HG03469 (cell line): ENCODE results near the gene LPO.

Experiments
- ATAC-seq: cut with Tn5 transposase; IDR thresholded peaks from one replicate; pipeline ENCODE4 v1.9.1; 2021; ENCODE audit warnings: mild to moderate bottlenecking, moderate library complexity, moderate number of reproducible peaks; ENCODE audit not compliant: unreplicated experiment

The LPO gene

DNA sequence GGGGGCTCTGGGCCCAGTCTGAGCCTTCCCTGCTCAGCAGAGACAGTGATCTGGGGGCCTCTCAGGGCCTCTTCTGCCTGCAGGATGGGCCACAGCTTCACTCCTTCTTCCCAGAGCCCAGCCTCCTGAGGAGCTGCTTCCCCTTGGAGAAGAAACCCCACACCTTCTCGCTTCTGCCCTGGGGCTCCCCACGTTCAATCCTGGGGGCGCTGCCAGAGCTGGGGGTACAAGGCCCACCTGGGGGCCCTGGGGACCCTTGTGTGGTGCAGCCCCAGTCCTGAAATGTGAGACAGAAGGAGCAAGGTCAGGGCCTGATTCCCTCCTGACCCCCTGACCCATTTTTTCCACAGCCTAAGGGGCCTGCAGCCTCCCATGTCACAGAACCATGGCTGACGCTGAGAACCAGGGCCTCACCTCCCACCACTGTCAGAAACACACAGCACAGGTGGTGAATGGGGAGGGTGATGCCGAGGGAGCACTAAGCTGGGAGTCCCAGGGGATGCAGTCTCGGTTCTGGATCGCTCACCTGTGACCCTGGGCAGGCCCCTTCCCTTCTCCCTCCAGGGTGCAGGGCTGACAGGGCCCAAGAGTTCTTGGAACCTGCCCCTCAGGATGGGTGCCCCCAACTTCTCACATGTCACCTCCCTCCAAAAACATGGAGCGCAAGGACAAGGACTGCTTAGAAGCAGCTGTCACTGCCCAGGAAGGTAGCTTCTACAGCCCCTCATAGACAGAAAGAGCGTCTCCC is 64.0 kb downstream of the LPO start:
- ATAC-seq: no peak

DNA sequence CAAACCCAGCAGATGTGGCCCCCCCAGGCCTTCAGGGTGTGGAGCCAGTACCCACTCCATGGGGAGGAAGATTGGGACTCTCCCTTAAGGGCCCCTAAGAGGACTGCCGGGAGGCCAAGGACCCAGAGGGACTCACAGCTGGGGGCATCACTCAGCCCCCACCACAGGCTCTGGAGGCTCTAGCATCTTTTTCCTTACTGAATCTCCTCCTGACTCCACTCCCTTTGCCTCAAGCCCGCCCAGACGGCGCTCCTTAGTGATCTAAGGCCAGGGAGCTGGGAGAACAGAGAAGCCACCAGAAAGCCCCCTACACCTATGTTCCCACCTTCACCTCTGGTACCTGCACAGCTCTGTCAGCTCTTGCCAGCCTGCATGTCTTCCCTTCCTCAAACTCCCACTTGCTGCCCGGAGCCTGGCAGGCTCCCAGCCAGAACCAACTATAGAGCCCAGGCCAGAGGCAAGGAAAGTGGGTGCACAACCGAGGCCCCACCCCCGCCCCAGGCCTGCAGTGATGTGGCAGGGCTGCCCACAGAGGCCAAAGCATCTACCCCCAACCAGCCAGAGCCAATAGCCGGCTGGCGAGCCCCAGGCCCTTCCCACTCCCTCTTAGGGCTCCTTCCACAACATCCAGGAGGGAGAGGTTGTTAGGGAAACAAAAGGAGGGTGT is 64.7 kb downstream of the LPO start:
- no peak for ATAC-seq

DNA sequence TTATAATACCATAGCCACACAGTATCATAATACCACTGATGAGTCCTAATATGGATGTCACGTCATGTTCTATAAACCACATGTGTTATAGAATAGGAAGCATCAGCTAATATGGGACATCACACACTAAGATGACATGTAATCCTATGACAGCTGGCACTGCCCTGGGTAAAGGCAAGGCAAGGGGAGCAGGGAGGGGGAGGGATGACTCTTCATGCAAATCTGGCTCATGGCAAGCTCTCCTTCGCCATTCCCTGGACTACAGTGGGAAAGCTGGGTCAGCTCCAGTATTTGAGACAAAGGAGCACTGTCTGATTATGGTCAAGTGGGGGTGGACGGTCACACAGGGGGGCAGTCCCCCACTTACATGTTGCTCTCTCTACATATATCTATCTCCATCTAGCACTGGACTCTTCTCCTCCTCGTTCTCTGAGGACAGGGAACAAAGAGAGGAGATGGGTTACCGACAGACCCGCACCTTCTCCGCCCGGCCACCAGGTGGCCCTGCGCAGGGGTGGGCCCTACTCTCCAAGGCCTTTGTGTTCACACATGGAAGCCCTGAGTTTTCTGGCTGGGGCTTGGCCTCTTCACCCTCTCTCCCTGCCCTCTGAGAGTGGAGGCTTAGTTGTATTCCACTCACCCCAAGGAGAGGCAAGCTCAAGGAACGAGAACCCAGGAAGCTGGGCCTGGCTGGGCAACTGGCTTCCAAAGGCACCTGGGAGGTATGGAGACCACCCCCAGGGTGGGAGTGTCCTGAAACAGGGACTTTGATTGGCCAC is 65.8 kb downstream of the LPO start:
- no peak for ATAC-seq

DNA sequence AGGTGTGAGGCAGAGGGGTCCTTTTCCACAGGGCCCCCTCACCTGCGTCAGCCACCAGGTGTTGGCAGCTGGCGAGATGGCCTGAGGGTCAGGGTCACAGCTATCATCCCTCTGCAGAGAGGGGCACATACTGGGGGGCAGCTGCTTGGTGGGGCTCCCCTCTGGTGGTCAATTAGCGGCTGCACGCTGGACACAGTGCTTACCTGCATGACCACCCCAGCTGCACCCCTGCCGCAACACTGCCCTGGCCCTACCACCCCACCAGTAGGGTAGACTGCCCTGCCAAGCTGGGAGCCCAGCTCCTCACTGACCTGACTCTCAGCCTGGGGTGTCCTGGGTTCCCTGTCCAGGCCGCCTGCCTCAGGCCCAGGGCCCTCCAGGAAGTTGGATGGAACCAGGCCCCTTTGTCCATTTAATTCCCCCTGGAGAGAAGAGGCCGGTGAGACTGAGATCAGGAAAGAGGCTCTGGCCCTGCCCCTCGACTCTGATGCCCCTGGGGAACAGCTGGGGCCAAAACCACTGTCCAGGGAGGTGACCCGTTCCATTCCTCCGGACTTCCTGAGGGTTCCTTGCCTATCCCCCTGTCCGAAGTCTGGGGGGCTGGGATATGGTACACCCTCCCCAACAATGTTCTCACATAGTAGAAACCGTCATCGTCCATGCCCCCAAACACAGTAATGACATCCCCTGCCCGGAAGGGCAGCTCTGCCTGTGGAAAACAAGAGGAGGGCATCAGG is 66.5 kb downstream of the LPO start:
- ATAC-seq: no peak

DNA sequence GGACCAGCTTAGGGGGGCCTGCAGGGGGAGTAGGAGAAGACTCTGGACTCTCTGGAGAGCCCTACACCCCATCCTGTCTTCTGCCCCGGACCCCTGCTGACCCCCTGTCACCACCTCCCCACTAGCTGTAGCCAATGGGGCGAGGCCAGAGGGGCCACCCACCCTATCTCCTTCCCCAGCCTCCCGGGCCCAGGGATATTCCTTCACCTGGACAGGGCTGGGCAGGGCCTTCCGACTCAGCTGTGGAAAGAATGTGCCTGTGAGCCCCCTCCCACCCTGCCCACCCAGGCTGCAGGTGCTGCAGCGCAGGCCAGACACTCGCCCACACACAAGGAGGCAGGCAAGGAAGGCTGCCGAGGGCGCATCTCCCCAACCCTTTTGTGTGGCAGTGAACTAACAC is 67.2 kb downstream of the LPO start:
- ATAC-seq: no peak

DNA sequence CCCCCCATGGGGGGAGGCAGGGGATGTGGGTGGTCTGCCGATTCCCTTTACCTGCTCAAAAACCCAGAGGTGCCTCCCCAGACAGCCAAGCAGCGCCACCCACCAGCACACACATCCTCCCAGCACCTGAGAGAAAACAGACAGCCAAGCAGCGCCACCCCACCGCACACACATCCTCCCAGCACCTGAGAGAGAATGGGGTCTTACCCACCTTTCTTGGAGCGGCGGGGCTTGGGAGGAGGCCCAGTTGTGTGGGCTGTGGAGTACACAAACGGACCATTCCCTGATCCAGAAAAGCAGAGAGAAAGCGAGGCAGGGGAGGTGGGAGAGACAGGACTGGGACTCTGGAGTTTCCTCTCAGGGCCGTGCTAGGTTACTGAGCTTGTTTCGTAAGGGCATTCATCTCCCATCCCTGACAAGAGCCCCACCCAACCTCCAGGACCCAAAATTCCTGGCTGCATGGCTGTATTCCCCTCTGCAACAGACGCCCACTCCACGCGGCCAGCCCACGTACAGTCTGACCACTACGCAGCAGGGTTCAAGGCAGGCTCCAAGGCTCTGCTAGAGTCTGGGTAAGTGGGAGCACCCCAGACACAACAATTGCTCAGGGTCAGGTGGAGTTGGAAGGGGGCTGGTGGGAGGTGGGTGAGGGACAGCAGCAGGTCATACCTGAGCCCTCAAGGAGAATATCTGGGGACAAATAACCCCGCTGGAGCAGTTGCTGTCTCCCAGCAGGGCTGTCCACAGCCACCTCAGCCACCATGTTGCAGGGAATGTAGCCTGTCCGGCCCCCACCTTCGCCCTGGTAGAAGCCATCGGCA is 68.0 kb downstream of the LPO start:
- ATAC-seq: no peak

DNA sequence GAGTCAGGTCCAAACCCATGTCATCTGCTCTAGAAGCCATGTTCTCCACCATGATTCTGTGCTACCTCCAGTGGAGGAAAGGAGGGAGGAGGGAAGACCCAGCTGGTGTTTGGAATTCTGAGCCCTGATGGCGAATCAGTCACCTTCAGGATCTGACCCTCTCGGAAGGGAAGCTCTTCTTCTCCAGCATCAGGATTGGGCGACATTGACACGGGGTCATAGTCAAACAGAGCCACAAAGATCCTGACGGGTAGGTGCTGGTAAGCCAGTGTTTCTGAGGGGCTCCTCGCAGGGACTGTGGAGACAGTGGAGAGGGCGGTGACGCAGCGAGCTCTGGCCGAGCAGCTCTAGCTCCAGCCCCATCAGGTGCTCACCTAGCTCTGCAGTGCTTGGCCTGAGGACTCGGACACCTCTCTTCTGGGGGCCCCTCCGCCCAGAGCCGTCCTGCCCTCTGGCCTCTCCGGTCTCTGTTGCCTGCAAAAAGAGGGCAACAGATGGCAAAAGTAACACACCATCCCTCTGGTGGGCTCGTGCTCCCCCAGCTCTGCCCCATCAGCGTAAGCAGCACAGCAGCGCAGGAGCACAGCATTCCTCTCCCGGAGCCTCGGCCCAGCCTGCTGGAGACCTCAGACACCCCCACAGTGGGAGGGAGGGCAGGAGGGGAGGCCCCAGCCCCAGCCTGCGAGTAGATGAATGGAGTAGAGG is 69.2 kb downstream of the LPO start:
- no peak for ATAC-seq

DNA sequence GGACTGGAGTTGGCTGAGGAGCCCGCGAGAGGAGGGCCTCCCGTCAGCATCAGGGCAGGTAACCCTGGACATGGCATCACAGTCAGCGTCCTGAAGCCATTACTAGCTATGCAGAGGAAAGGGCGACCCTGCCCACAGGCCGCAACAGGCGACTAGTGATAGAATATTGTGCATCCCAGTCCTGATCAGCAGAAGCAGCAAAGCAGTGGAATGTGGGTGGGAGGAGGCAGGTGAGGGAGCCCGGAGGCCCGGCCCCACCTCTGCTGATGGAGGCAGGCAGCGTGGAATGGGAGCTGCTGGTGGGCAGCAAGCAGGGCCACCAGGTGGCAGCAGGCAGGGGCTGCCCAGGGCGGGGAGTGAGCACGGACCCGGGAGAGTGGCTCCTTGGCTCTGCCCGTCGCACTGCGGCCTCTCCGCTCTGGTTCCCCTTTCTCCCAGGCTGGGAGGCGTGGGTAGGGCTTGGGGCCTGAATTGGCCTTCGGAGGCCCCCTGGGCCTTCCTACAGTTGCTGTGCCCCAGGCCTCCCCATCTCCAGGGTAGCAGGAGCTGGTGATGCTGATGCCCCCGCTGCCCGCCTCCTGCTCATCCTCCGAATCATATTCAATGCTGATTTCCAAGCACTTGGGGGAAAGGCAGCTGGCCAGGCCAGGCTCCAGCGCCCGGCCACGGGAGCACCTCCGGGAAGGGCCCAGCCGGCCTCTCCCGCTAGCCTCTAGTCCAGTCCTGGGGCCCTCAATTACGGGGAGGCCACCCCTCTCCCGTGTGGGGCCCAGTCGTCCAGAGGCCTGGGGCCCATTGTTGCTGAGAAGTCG is 70.0 kb downstream of the LPO start:
- ATAC-seq: no peak

DNA sequence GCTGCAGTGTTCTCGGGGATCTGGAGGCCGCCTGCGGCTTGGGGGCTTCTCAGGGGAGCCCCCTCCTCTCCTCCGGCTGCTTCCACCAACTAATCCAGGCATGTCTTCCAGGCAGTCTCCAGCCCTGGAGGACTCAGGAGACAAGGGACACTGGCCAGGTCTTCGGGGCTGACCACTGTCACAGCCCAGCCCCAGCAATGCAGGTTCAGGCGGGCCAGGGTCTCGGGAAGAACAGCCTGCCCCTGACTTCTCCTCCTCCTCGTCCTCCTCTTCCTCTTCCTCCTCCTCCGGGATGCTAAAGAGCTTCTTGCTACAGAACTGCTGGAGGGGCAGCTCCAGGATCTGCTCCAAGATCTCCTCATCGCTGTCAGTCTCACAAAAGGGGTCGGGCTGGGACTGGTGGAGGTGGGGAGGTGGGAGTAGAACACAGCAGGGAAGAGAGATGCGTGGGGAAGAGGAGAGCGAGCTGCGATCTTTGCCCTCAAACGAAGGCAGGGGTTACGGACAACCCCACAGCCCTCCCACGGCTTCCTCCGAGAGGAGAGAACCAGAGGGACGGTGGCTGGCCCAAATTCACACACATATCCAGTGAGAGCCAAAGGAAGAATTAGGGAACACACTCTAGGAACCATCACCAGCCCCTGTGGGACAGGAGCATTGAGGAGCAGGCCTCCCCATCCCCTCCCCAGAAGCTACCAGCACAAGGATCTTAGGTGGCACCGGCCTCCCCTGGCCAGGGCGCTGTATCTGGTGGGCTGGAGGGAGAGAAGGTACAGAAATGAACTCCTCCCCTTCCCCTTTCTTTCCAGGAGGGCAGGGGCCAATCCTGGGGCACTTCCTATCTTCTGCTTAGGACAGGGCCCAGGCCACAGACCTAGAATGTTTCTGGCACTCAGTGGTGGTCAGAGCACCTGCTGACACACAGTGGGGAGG is 70.9 kb downstream of the LPO start:
- ATAC-seq: no peak

DNA sequence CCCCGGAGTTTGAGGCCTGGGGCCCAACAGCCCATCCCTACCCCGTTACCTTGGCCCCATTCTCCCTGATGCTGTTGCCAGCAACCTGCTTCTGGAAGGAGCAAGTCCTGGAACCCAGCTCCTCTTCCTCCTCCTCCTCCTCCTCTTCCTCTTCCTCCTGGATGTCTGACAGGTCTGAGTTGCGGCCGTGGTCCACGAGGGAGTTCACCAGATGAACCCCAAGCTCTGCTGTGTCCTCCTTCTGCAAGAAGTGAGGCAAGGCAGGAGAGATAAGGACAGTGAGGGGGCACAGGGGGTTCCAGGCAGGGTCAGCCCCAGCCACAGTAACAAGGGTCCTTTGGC is 71.5 kb downstream of the LPO start:
- ATAC-seq: no peak

DNA sequence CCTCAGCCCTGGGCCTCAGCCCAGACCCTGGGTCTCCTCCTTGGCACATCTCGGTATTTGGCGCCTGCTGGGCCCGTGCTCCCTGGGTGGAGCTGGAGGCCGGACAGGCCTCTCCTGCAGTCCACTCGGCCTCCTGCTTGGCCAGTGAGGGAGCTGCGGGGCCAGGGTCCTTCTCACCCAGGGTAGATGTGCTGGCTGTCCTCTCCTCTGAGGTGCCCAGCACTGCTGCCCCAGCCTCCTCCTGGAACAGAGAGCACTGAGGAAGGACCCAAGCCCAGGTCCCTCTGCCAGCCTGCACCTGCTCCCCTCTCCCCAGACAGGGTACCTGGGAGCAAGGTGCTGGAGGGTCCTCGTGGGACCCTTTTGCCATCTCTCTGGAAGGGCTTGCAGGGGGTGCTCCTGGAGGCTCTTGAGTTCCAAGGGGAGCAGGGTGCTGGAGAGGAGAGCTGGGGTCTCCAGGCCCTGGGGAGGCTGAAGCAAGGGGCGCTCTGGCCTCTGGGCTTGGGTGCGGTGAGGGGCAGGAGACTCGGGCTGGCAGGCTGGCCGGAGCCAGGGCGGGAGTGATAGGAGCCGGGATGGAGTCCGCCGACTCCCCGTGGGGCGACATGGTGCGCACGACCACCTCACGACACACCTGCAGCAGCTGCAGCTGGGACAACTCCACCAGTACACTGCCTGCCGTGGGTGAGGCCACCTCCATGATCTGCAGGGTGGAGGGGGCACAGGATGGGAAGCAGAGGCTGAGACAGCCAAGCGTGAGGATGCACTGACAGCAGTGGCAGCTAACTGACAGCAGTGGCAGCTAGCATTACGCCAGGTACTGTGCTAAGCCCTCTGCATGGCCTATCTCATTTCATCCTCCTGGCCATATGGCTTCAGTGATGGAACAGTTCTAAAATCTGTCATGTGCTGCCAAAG is 72.4 kb downstream of the LPO start:
- no peak for ATAC-seq

DNA sequence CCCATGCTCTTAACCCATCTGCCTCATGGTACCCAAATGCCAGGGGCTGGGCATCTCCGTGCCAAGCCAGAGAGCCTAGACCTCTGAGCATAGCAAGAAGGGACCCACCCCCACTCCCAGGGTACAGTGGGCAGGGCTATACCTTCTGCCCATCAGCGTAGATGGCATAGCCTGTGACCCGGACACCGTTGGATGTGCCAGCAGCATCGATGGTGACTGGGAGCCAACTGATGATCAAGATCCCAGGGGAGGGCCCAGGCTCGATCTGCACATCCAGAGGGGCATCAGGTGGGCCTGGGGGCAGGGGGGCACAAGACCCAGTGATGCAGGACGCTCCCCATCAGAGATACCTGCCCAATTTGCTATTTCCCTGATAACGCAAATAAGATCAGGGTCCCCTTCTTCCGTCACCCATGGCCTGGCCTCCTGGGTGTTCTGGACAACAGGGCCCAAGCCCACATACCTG is 73.1 kb downstream of the LPO start:
- ATAC-seq: no peak

DNA sequence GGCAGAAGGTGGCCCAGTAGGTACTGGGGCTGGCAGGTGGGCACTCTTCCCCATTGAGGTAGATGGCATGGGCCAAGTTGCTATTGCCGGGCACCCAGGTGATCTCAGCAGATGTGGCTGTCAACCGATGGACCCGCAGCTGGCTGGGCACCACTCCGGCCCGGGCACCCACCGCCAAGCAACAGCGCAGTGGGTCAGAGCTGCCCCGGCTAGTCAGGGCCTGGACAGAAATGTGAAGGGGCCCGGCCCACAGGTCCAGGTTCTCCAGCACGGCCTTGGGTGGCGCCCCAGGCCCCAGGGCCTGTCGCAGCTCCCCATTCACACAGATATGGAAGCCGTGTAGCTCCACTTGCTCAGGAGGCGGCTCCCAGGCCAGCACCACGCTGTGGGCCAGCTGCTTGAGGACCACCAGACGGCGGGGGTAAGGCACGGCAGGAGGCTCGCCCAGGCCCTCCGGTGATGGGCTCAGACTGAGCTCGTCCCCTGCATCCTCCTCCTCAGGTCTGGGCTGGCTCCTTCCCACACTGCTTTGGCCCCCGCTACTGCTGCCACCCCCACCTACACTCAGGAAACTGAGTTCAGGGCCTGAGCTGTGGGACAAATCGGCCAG is 73.7 kb downstream of the LPO start:
- no peak for ATAC-seq

DNA sequence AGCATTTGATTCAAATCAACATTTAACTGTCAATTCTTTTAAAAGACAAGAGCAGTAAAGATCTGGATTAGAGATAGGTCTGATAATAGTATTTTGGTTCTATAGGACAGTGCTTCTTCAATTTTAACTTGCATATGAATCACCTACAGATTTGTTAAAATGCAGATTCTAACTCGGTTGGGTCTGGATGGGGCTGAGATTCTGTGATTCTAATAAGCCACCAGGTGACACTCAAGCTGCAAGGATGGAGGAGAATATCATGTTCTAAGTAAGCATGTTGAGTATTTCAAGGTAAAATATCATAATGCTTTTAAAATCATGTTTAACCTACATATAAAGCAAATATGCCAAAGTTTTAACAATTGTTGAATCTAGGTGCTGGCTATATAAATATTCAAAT is 74.4 kb downstream of the LPO start:
- ATAC-seq: no peak

DNA sequence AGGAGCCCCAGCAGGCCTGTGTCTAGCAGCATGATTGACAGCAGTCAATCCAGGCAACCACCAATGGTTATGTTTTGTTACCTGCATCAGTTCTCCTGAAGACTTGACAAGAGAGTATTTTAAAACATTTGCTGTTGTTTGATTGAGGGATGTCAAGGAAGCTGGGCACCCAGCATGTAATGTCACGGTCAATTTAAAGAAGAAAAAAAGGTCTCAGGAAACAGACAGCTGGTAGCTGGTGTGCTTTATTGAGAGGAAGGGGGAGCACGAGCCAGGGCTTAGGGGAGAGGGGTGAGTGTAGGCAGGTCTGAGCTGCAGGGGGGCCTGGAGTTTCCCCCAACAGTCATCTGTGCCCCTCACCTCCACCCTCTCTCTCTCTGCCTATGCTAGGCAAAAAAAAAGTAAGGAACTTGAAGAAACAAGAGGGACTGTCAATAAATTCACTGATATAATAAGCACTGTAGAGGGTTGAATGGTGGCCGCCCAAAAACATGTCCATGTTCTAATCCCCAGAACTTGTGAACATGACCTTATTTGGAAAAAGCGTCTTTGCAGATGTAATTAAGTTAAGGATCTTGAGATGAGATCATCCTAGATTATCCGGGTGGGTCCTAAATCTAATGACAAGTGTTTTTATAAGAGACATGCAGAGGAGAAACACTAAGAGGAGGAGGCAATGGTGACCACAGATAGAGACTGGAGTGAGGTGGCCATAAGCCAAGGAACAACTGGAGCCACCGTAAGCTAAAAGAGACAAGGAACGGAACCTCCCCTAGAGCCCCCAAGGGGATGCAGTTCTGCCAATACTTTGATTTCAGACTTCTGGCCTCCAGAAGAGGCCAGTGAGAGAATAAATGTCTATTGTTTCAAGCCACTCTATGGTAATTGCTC is 75.7 kb downstream of the LPO start:
- ATAC-seq: no peak

DNA sequence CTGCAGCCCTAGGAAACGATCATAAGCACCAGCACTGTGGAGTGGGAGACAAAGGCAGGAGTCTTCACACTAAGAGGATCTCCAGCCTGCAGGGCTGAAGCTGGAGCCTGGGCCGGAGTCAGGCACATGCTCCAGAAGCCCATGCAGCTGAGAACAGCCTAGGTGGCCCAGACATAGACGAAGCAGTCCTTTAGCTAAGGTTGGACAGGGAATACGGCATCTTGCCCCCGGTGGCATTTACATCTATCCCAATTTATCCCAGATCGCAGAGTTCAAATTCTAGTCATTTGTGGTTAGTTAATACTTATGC is 76.3 kb downstream of the LPO start:
- ATAC-seq: no peak
